Uterus (tissue), 2 donors: ENCODE measurements around the gene PCDHA13.

Source experiments
- CTCF ChIP-seq, 4 experiments: fragments of 200-600 bp in 2 of 4; fragments of 450-650 bp in 2 of 4; sonication (generic) in 2 of 4; IDR thresholded peaks; one replicate each; pipeline ENCODE4 v1.5.1; 2016 to 2019; ENCODE audit warnings: antibody characterized with exemption in 4 of 4, mild to moderate bottlenecking in 2 of 4, moderate library complexity in 1 of 4
- POLR2A ChIP-seq, 2 donors: fragments of 450-650 bp; IDR thresholded peaks; one replicate each; pipeline ENCODE4 v1.6.1; 2016; ENCODE audit warnings: antibody characterized with exemption in 2 of 2, mild to moderate bottlenecking in 1 of 2, moderate library complexity in 1 of 2

- no peak for TF ChIP-seq CTCF (IDR thresholded peaks at IDR 0.05)
- no peak for TF ChIP-seq POLR2A (IDR thresholded peaks at IDR 0.05)
Measured at GRCh38 chr5:140877262-140877581, 4.7 kb upstream of the PCDHA13 start.
